Measurements from ENCODE around the gene EFNB2. TPM values are rescaled to one million over a fixed set of nuclear protein-coding genes. Genes with fewer than 3 reads are reported as not detected.

EFNB2 gene
- total and polyA plus RNA-seq, 2 donors from 2014 or later: 12.7 to 32.8 TPM

DNA sequence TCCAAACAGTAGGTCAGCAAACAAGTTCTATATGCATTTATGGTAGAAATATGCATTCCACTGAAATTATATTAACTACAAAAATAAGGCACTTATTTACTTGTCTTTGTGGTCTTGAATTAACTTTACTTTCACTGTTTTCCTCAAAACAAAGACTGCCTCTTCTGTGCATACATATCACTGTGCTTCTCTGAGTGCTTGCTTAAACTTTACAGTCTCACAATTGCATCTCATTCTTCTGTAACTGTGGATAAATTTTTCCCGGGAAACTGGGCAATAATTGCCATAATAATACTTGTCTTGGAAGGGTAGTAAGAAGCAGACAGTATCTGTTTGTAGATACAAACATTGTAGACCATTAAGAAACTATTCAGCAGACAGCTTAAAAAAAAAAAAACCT is 38.4 kb downstream of the EFNB2 start:
- TF ChIP-seq, protein P1, sequence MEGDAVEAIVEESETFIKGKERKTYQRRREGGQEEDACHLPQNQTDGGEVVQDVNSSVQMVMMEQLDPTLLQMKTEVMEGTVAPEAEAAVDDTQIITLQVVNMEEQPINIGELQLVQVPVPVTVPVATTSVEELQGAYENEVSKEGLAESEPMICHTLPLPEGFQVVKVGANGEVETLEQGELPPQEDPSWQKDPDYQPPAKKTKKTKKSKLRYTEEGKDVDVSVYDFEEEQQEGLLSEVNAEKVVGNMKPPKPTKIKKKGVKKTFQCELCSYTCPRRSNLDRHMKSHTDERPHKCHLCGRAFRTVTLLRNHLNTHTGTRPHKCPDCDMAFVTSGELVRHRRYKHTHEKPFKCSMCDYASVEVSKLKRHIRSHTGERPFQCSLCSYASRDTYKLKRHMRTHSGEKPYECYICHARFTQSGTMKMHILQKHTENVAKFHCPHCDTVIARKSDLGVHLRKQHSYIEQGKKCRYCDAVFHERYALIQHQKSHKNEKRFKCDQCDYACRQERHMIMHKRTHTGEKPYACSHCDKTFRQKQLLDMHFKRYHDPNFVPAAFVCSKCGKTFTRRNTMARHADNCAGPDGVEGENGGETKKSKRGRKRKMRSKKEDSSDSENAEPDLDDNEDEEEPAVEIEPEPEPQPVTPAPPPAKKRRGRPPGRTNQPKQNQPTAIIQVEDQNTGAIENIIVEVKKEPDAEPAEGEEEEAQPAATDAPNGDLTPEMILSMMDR (IDR thresholded peaks at IDR 0.05; ENCODE audit: borderline replicate concordance, extremely low read depth, insufficient read depth): no peak
- Histone ChIP-seq H3K27me3 (ENCODE audit: control insufficient read depth, insufficient read depth, low read length) (no peaks in the 10 kb centered on the region), H3K9me3 (ENCODE audit: control insufficient read depth in 2 of 3, insufficient read depth in 1 of 3, low read length in 3 of 3) (no peaks in the 10 kb centered on the region), H3K9ac (ENCODE audit: low read length in 3 of 3) (no peak overlapping the region), H3K4me1 (ENCODE audit: control insufficient read depth in 2 of 3, insufficient read depth in 2 of 3, low read depth in 1 of 3, low read length in 3 of 3) (peaks cover 0 to 3% (median 0%) of the 10 kb centered on the region in 3 donors), H3K27ac (ENCODE audit: low read depth in 2 of 2, low read length in 2 of 2) (no peak overlapping the region), H3K4me3 (ENCODE audit: low read length in 3 of 3) (no peak overlapping the region), H3K36me3 (ENCODE audit: control insufficient read depth in 2 of 3, insufficient read depth in 3 of 3, low read length in 3 of 3) (peaks cover 0 to 7% (median 0%) of the 10 kb centered on the region in 3 donors)
- FAIRE-seq (no peak), DNase-seq (no peak)
- intact Hi-C loops (cut with DNase I): no loop called here

DNA sequence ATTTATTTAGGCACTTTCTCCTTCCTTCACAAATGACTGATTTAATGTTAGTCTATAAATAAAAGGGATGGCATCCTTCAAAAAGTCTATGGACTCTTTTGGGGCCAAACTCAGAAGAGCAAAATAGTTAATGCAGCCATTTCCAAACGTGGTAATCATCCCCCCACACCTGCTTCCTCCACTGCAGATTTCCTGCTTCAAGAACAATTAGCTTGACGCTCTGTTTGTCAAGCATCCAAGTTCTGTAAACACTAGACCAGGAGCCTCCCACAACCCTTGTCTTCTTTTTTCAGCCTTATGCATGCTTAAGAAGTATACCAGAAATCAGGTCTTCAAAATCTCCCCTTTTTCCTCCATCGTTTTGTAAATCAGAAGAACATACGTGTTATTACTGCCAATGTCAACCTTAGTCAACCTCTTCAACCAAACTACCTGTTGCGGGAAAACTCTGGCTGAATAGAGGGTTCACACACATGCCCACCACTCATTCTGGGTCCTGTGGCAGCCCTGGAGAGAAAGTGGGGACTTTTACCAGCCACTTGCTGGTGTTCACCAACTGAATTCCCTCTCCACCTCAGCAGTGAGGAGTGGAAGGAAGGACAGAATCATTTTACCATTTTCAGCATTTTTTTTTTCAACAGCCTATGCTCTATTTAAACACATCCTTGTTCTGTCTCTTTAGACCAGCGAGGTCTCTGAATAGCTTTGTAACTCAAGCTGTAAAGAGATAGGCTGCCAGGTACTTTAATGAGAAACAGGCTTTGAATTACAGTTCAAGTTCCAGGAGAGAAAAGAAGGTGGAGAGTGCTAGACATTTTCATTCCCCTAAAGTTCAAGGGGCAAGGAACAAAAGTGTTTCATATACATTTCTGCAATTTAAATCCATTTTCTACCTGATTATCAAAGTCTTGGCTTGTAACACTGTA is 39.1 kb downstream of the EFNB2 start:
- TF ChIP-seq, protein P1 (IDR thresholded peaks at IDR 0.05; ENCODE audit: borderline replicate concordance, extremely low read depth, insufficient read depth): no peak
- Histone ChIP-seq H3K9ac (ENCODE audit: low read length in 3 of 3) (no peak overlapping the region), H3K27ac (ENCODE audit: low read depth in 2 of 2, low read length in 2 of 2) (peak overlapping the region in 1 of 2 donors; percentile 44), H3K36me3 (ENCODE audit: control insufficient read depth in 2 of 3, insufficient read depth in 3 of 3, low read length in 3 of 3) (peaks cover 0 to 7% (median 0%) of the 10 kb centered on the region in 3 donors), H3K27me3 (ENCODE audit: control insufficient read depth, insufficient read depth, low read length) (no peaks in the 10 kb centered on the region), H3K4me3 (ENCODE audit: low read length in 3 of 3) (no peak overlapping the region), H3K9me3 (ENCODE audit: control insufficient read depth in 2 of 3, insufficient read depth in 1 of 3, low read length in 3 of 3) (no peaks in the 10 kb centered on the region), H3K4me1 (ENCODE audit: control insufficient read depth in 2 of 3, insufficient read depth in 2 of 3, low read depth in 1 of 3, low read length in 3 of 3) (peaks cover 0 to 3% (median 0%) of the 10 kb centered on the region in 3 donors)
- intact Hi-C loops (cut with DNase I): no loop called here
- no peak for FAIRE-seq
- peak in 2 of 5 donors; percentile 48 to 79 for DNase-seq

DNA sequence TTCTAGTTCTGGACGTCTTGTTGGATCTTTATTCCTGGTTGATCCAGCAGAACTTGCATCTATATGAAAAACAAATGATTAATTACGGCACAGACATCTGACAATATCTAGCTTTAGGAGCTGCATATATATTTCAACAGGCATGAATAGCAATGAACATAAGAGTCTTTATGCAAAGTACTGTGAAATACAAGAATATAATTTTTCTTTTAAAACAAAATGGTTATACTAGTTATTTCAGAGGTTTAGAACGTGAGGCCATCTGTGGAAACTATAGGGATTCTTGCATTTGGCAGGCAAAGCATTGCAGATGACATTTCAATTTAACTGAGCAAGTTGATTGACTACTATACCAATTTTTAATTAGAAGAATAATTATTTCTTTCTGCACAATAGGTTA is 40.5 kb downstream of the EFNB2 start:
- no peak overlapping the region for H3K27ac ChIP-seq (ENCODE audit: low read depth in 2 of 2, low read length in 2 of 2)
- peaks cover 0 to 7% (median 0%) of the 10 kb centered on the region in 3 donors for H3K36me3 ChIP-seq (ENCODE audit: control insufficient read depth in 2 of 3, insufficient read depth in 3 of 3, low read length in 3 of 3)
- H3K9ac ChIP-seq (ENCODE audit: low read length in 3 of 3): no peak overlapping the region
- FAIRE-seq (no peak), DNase-seq (no peak)
- no peak overlapping the region for H3K4me3 ChIP-seq (ENCODE audit: low read length in 3 of 3)
- TF ChIP-seq, protein P1 (IDR thresholded peaks at IDR 0.05; ENCODE audit: borderline replicate concordance, extremely low read depth, insufficient read depth): no peak
- intact Hi-C loops (cut with DNase I): no loop called here
- no peaks in the 10 kb centered on the region for H3K9me3 ChIP-seq (ENCODE audit: control insufficient read depth in 2 of 3, insufficient read depth in 1 of 3, low read length in 3 of 3)
- peaks cover 0 to 3% (median 0%) of the 10 kb centered on the region in 3 donors for H3K4me1 ChIP-seq (ENCODE audit: control insufficient read depth in 2 of 3, insufficient read depth in 2 of 3, low read depth in 1 of 3, low read length in 3 of 3)
- H3K27me3 ChIP-seq (ENCODE audit: control insufficient read depth, insufficient read depth, low read length): no peaks in the 10 kb centered on the region
